HUES64 (cell line): ENCODE results near the gene WIZ.
A peak's percentile ranks its signal among the peaks of the same experiment; 100 is the strongest.
"Not testable (repeated sequence)": the region's sequence is repeated elsewhere in the genome, so short reads cannot be mapped to it uniquely, and the experiment has no call there.

Experiments
- H3K27ac ChIP-seq: 2 replicates; pipeline ENCODE4 v1.7.0; 2013; ENCODE audit warnings: low read depth, low read length, inconsistent platforms
- H3K27me3 ChIP-seq: 2 replicates; pipeline ENCODE4 v1.6.1; 2013; ENCODE audit warnings: mild to moderate bottlenecking, low read length; ENCODE audit not compliant: insufficient read depth
- H3K36me3 ChIP-seq: 2 replicates; pipeline ENCODE4 v1.6.1; 2013; ENCODE audit warnings: mild to moderate bottlenecking, low read length; ENCODE audit not compliant: insufficient read depth
- H3K4me1 ChIP-seq: 2 replicates; pipeline ENCODE4 v1.6.1; 2013; ENCODE audit warnings: mild to moderate bottlenecking, low read length, moderate library complexity; ENCODE audit not compliant: insufficient read depth
- H3K4me3 ChIP-seq: 2 replicates; pipeline ENCODE4 v1.5.1; 2013; ENCODE audit warnings: mild to moderate bottlenecking, low read length, moderate library complexity
- H3K9ac ChIP-seq: 2 replicates; pipeline ENCODE4 v1.6.1; 2013; ENCODE audit warnings: mild to moderate bottlenecking, low read depth, low read length
- H3K9me3 ChIP-seq: 2 replicates; pipeline ENCODE4 v1.6.1; 2013; ENCODE audit warnings: low read depth, low read length; ENCODE audit not compliant: insufficient read depth
- WGBS: fragments of 150-250, 120-280 bp; methylation state at CpG from one replicate; pipeline ENCODE4 v1.1.7; 2013; ENCODE audit warnings: missing lambda C conversion rate; 5-methylcytosine and 5-hydroxymethylcytosine counted together

The WIZ gene

GRCh38 chr19:15479391-15480345 lies 29.9 kb upstream of the WIZ start, which contains the start of gene PGLYRP2:
Gene PGLYRP2, minus strand, starts transcription at chr19:15479501. Its CDS starts 130 bp downstream, at chr19:15479371.
- Histone ChIP-seq H3K9ac (no peak within 1 kb of the TSS), H3K4me1 (no peaks in the 10 kb centered on the region), H3K27me3 (no peaks in the 10 kb centered on the region), H3K9me3 (peaks cover 68% of the 10 kb centered on the region), H3K4me3 (no peak within 1 kb of the TSS), H3K27ac (no peak within 1 kb of the TSS), H3K36me3 (no peaks in the 10 kb centered on the region)
- 86% methylated on average over 16 of the region's 16 CpGs for WGBS

DNA sequence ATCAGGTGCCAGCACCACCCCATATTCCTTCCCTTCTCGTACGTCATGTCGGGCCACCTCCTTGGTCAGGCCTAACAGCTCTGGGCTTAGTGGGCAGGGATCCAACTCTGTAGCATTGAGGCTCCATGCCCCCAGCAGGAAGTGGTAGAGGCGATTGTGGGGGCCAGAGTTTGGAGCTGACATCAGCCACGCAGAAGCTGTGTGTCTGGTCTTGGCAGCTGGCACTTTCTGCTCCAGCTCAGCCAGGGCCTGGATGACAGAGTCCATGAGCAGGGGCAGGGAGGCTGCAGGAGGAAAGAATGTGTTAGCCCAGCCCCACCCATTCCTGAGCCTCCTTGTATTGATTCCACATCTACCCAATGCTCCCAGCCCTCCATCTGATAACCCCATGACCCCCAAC lies 26.6 kb upstream of the WIZ start:
- Histone ChIP-seq H3K36me3 (no peaks in the 10 kb centered on the region), H3K27ac (no peak overlapping the region), H3K4me3 (no peak overlapping the region), H3K27me3 (no peaks in the 10 kb centered on the region), H3K4me1 (no peaks in the 10 kb centered on the region), H3K9me3 (peaks cover 63% of the 10 kb centered on the region), H3K9ac (no peak overlapping the region)
- 79% methylated on average over 5 of the region's 5 CpGs for WGBS

- no peak overlapping the region for H3K4me3 ChIP-seq
- no peak overlapping the region for H3K9ac ChIP-seq
- no peaks in the 10 kb centered on the region for H3K36me3 ChIP-seq
- H3K4me1 ChIP-seq: no peaks in the 10 kb centered on the region
- H3K27ac ChIP-seq: no peak overlapping the region
- peaks cover 61% of the 10 kb centered on the region for H3K9me3 ChIP-seq
- no peaks in the 10 kb centered on the region for H3K27me3 ChIP-seq
- WGBS: 89% methylated on average over 10 of the region's 10 CpGs
Observed at GRCh38 chr19:15475611-15476010, 25.9 kb upstream of the WIZ start.

- 60% methylated on average over 3 of the region's 4 CpGs for WGBS
- Histone ChIP-seq H3K9me3 (peaks cover 57% of the 10 kb centered on the region), H3K36me3 (no peaks in the 10 kb centered on the region), H3K4me1 (no peaks in the 10 kb centered on the region), H3K4me3 (no peak overlapping the region), H3K9ac (no peak overlapping the region), H3K27me3 (no peaks in the 10 kb centered on the region; the same call in none of the 2 replicates), H3K27ac (no peak overlapping the region)
Observed at GRCh38 chr19:15475169-15475568, 25.4 kb upstream of the WIZ start.

DNA sequence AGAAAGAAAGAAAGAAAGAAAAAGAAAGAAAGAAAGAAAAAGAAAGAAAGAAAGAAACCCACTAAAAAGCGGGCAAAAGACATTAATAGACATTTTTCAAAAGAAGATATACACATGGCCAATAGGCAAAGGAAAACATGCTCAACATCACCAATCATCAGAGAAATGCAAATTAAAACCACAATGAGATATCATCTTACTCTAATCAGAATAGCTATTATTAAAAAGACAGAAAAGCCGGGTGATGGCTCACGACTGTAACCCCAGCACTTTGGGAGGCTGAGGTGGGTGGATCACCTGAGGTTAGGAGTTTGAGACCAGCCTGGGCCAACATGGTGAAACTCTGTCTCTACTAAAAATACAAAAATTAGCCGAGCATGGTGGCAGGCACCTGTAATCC lies 24.1 kb upstream of the WIZ start:
- H3K36me3 ChIP-seq, H3K27ac ChIP-seq, H3K9ac ChIP-seq, H3K4me1 ChIP-seq, H3K4me3 ChIP-seq: not testable (repeated sequence)
- WGBS: 71% methylated on average over 4 of the region's 4 CpGs
- peaks cover 44% of the 10 kb centered on the region for H3K9me3 ChIP-seq
- peaks cover 13% of the 10 kb centered on the region for H3K27me3 ChIP-seq

- Histone ChIP-seq H3K36me3 (no peaks in the 10 kb centered on the region), H3K9me3 (peaks cover 36% of the 10 kb centered on the region), H3K9ac (no peak overlapping the region), H3K27me3 (peaks cover 29% of the 10 kb centered on the region), H3K27ac (no peak overlapping the region), H3K4me3 (no peak overlapping the region), H3K4me1 (no peaks in the 10 kb centered on the region)
- WGBS: 90% methylated on average over 31 of the region's 31 CpGs
Observed at GRCh38 chr19:15471639-15472101, 21.9 kb upstream of the WIZ start.

DNA sequence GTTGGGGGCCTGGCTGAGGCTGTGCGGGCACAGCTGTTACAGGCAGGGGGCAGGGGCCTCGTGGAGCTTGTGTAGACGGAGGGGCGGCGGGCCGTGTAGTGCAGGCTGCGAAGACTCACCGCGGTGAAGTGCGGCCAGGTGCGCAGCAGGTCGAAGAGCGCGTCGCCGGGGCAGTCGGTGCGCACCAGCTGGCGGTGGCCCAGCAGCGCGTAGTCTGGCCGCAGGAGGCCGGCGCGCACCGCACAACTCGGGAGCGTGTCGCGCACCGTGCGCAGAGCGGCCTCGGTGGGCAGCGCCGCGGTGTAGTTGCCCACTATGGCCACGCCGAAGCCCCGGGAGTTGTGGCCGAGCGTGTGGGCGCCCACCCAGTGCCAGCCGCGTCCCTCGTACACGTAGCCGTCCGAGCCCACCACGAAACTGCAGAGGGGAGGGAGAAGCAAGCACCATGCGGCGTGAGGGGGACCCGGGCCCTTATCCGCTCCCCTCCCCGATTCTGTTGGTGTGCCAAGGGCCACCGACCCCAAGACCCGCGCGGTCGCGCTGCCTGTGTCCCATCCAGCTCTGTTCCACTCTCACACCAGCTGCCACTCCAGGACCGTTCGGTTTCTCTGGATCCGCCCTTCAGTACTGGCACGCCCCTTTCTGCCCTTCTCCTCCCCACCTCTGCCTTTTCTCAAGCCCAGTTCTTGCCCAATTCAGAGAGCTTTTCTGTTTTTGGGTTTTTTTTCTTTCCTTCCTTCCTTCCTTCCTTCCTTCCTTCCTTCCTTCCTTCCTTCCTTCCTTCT lies 19.9 kb upstream of the WIZ start:
- no peak overlapping the region for H3K27ac ChIP-seq
- peak overlapping the region; percentile 43 for H3K4me3 ChIP-seq
- no peaks in the 10 kb centered on the region for H3K36me3 ChIP-seq
- peaks cover 31% of the 10 kb centered on the region for H3K27me3 ChIP-seq
- peaks cover 18% of the 10 kb centered on the region for H3K9me3 ChIP-seq
- 53% methylated on average over 65 of the region's 65 CpGs for WGBS
- no peak overlapping the region; the same call in 1 of the 2 replicates for H3K9ac ChIP-seq
- no peaks in the 10 kb centered on the region for H3K4me1 ChIP-seq

DNA sequence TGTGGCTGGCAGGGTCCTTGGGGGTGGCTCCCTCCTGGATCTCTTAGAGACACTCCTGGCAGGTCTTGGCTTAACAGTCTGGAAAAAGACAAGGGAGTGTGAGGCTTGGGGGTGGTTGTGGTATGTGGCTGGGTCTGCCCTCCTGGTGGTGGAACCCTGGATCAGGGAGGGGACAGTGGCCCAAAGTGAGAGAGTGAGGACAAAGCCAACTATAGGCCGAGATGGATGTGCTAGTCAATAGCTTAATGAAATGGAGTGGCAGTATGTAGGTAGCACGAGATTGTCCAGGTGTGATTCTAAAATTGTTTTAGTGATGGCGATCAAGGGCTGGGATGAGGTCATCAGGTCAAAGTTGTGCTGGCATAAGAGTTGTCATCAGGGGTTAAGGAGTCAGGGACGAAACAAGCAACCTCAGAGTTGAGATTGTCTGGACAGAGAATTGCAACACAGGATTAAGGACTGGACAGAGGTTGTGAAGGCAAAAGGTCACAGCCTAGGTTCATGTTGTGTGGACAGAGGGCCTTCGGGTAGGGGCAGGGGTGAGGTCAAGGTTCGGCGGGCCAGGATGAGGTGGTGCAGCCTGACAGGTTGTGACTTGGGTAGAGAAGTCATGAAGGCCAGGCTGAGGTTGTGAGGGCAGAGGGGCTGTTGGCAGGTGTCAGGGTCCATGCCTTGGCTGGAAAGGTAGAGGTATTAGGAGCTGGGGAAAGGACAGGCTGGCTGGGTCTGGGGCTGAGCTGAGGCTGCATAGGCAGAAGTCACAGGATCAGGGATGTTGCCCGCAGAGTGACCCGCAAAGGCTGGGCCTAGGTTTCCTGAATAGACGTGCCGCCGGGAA lies 19.1 kb upstream of the WIZ start:
- H3K27me3 ChIP-seq: peaks cover 32% of the 10 kb centered on the region
- 79% methylated on average over 12 of the region's 12 CpGs for WGBS
- no peaks in the 10 kb centered on the region for H3K4me1 ChIP-seq

GRCh38 chr19:15467734-15468214 lies 18.0 kb upstream of the WIZ start:
- H3K9ac ChIP-seq: no peak overlapping the region
- H3K27ac ChIP-seq: no peak overlapping the region
- H3K36me3 ChIP-seq: no peaks in the 10 kb centered on the region
- H3K9me3 ChIP-seq: peaks cover 5% of the 10 kb centered on the region
- 59% methylated on average over 5 of the region's 6 CpGs for WGBS
- H3K4me3 ChIP-seq: no peak overlapping the region
- no peaks in the 10 kb centered on the region for H3K4me1 ChIP-seq
- peaks cover 32% of the 10 kb centered on the region for H3K27me3 ChIP-seq

More for the DNA sequence above, 19.1 kb upstream of the WIZ start:
- Histone ChIP-seq H3K27ac (no peak overlapping the region), H3K36me3 (no peaks in the 10 kb centered on the region), H3K9me3 (peaks cover 13% of the 10 kb centered on the region), H3K4me3 (peak overlapping the region; percentile 43; the same call in 1 of the 2 replicates), H3K9ac (no peak overlapping the region; the same call in 1 of the 2 replicates)

DNA sequence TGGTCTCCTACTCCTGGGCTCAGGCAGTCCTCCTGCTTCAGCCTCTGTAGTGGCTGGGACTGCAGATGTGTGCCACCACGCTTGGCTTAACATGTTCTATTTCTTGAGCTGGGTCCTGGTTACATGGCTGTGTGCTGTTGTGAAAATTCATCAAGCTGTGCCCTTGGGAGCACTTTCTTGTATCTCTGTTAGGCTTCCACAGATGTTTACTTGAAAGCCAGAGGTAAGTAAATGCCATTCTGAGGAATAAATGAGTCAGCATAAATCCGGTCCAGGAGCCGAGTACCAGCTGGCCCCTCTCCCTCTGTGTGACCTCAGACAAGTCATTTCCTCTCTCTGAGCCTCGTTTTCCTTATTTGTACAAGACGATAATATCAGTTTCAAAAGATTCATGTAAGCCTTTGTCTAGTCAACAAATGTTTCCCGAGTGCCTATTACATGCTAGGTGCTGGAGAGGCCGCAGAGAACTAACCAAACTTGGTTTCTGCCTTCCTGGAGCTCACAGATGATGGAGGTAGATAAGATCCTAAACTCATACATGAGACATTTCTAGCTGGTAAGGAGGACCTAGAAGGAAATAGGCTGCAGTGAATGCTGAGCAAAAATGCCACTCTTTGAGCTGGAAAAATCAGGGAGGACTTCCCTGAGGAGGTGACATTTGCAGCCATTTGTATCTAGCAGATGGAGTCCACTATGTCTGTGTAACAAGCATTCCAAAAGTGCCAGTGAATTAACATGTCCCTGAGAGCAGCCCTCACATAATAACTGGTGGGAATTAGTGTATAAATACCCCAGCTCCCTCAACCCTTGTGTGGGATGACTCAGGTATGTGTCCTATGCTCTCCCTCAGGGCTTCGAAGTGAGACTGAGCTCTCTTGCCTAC lies 17.3 kb upstream of the WIZ start:
- Histone ChIP-seq H3K27ac (no peak overlapping the region), H3K4me1 (no peaks in the 10 kb centered on the region), H3K9ac (no peak overlapping the region), H3K4me3 (no peak overlapping the region), H3K36me3 (no peaks in the 10 kb centered on the region), H3K9me3 (no peaks in the 10 kb centered on the region; the same call in none of the 2 replicates), H3K27me3 (peaks cover 32% of the 10 kb centered on the region)
- 64% methylated on average over 8 of the region's 8 CpGs for WGBS
